Peyer's patch (tissue), 4 donors: ENCODE measurements around the gene HSBP1. TPM values are rescaled to one million over a fixed set of nuclear protein-coding genes. Genes with fewer than 3 reads are reported as not detected.

Experiments
- DNase-seq, 3 donors: peaks; one replicate each; pipeline ENCODE4 v3.0.0-alpha.2; 2017 to 2019
- H3K27ac ChIP-seq, 4 donors: fragments of 200-600 bp; sonication (generic); one replicate each; pipeline ENCODE4 v1.5.1; 2016 to 2019
- H3K27me3 ChIP-seq, 2 donors: fragments of 200-600 bp; sonication (generic); one replicate each; pipeline ENCODE4 v1.5.1; 2019
- H3K36me3 ChIP-seq, 3 donors: fragments of 200-600 bp; sonication (generic); one replicate each; pipeline ENCODE4 v1.5.1; 2016 to 2019
- H3K4me1 ChIP-seq, 4 donors: fragments of 200-600 bp; sonication (generic); one replicate each; pipeline ENCODE4 v1.5.1; 2016 to 2019
- H3K4me3 ChIP-seq, 4 donors: fragments of 200-600 bp; sonication (generic); 1 replicate in 3 of 4; 2 replicates in 1 of 4; pipeline ENCODE4 v1.5.1; 2016 to 2019; ENCODE audit warnings: mild to moderate bottlenecking in 1 of 4
- H3K9me3 ChIP-seq, 4 donors: fragments of 200-600 bp; sonication (generic); one replicate each; pipeline ENCODE4 v1.5.1; 2016 to 2019; ENCODE audit warnings: mild to moderate bottlenecking in 1 of 4
- POLR2A ChIP-seq, 2 donors: fragments of 450-650 bp; IDR thresholded peaks; one replicate each; pipeline ENCODE4 v1.5.1; 2017; ENCODE audit warnings: antibody characterized with exemption in 2 of 2, mild to moderate bottlenecking in 2 of 2, moderate library complexity in 2 of 2
- total RNA-seq, 4 donors: library from RNA; depleted of rRNA; stranded (reverse); fragments of >200 nt; gene quantifications; one replicate each; pipeline ENCODE4 v1.1.0, GENCODE V29; 2016
- TF ChIP-seq, protein P1 (sequence below), 6 experiments: fragments of 450-650 bp in 4 of 6; fragments of 200-600 bp in 2 of 6; sonication (generic) in 1 of 6; IDR thresholded peaks; one replicate each; pipeline ENCODE4 v1.5.1; 2017 to 2019; ENCODE audit warnings: antibody characterized with exemption in 6 of 6, mild to moderate bottlenecking in 3 of 6, moderate library complexity in 1 of 6

The HSBP1 gene
- total RNA-seq, 4 donors from 2014 or later: 12.4 to 19.0 (median 18.1) TPM

DNA sequence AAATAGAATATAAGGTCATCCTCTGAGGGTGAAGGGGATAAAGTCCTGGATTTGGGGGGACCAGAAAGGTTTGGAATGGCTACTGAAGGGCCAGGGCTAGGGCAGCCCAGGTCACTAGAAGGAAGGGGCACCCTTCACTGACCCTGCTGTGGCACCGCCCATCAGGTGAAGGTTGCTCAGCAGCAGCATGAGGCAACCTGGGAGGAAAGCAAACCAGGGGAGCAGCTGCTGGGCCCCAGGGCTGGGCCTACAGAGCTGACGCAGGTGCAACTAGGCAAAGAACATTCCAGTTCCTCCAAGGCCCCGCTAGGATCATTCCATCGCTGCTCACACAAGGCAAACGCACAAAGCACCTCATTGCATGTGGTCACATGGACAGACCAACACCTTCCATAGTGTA is 3.4 kb upstream of the HSBP1 start:
- peak overlapping the region in 1 of 4 donors; percentile 23 for H3K27ac ChIP-seq
- TF ChIP-seq, protein P1, sequence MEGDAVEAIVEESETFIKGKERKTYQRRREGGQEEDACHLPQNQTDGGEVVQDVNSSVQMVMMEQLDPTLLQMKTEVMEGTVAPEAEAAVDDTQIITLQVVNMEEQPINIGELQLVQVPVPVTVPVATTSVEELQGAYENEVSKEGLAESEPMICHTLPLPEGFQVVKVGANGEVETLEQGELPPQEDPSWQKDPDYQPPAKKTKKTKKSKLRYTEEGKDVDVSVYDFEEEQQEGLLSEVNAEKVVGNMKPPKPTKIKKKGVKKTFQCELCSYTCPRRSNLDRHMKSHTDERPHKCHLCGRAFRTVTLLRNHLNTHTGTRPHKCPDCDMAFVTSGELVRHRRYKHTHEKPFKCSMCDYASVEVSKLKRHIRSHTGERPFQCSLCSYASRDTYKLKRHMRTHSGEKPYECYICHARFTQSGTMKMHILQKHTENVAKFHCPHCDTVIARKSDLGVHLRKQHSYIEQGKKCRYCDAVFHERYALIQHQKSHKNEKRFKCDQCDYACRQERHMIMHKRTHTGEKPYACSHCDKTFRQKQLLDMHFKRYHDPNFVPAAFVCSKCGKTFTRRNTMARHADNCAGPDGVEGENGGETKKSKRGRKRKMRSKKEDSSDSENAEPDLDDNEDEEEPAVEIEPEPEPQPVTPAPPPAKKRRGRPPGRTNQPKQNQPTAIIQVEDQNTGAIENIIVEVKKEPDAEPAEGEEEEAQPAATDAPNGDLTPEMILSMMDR (IDR thresholded peaks at IDR 0.05): no peak
- no peak for TF ChIP-seq POLR2A (IDR thresholded peaks at IDR 0.05)
- DNase-seq: no peak

DNA sequence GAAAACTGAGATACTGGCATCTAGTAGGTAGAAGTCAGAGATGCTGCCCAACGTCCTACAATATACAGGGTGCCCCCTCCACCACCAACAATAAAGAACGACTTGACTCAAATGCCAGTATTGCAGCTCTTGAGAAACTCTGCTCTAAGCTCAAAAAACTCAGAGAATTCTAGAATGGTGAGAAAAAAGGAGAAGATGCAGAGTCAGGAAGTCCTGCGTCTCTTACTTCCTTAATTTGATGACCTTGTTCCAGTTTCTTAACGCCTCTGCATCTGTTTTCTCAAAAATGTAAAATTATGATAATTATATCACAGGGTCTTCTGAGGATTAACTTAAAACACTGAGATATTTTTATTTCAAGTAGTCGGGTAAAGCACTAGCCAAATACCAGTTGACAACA is 1.7 kb upstream of the HSBP1 start:
- H3K36me3 ChIP-seq: no peaks in the 10 kb centered on the region
- no peaks in the 10 kb centered on the region for H3K9me3 ChIP-seq
- H3K4me3 ChIP-seq: no peak overlapping the region
- H3K4me1 ChIP-seq: peaks cover 0 to 10% (median 5%) of the 10 kb centered on the region in 4 donors
- peak overlapping the region in 2 of 4 donors; percentile 52 to 90 for H3K27ac ChIP-seq
- no peak for TF ChIP-seq POLR2A (IDR thresholded peaks at IDR 0.05)
- TF ChIP-seq, protein P1 (IDR thresholded peaks at IDR 0.05): no peak
- H3K27me3 ChIP-seq: no peaks in the 10 kb centered on the region
- no peak for DNase-seq

More for the DNA sequence above, 3.4 kb upstream of the HSBP1 start:
- Histone ChIP-seq H3K27me3 (no peaks in the 10 kb centered on the region), H3K9me3 (no peaks in the 10 kb centered on the region), H3K4me3 (no peak overlapping the region), H3K4me1 (peaks cover 0 to 6% (median 5%) of the 10 kb centered on the region in 4 donors), H3K36me3 (no peaks in the 10 kb centered on the region)

DNA sequence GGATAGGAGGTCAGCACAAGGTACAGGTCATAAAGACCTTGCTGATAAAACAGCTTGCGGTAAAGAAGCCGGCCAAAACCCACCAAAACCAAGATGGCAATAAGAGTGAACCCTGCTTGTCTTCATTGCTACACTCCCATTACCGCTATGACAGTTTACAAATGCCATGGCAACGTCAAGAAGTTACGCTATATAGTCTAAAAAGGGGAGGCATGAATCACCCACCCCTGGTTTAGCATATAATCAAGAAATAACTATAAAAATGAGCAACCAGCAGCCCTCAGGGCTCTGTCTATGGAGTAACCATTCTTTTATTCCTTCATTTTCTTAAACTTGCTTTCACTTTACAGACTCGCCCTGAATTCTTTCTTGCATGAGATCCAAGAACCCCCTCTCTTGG is 1.0 kb upstream of the HSBP1 start:
- Histone ChIP-seq H3K4me3 (no peak overlapping the region), H3K36me3 (peaks cover 0 to 4% (median 0%) of the 10 kb centered on the region in 3 donors), H3K4me1 (peaks cover 0 to 10% (median 5%) of the 10 kb centered on the region in 4 donors), H3K9me3 (no peaks in the 10 kb centered on the region), H3K27me3 (no peaks in the 10 kb centered on the region), H3K27ac (peak overlapping the region in 2 of 4 donors; percentile 81 to 90)
- TF ChIP-seq, protein P1 (IDR thresholded peaks at IDR 0.05): no peak
- TF ChIP-seq POLR2A (IDR thresholded peaks at IDR 0.05): no peak
- no peak for DNase-seq

DNA sequence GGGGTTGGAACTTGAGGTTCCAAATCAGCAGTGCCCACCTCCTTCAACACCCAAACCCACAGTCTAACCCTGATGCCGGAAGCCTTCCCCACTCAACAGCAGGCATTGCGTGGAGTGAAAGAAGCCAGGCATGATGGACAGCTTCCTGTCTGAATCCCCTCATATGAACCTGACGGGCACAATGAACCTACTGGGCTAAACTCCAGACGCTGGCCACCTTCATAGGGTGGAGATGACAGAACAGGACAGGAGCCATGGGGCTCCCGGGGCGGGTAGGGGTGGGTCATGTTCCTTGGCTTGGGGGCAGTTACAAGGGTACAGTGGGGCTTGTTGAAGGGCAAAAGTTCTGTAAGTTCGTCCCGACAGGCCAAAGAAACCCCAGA is 460 bp upstream of the HSBP1 start:
- H3K27me3 ChIP-seq: no peaks in the 10 kb centered on the region
- H3K9me3 ChIP-seq: no peaks in the 10 kb centered on the region
- peak overlapping the region; percentile 91 to 95 (median 92) for H3K4me3 ChIP-seq
- TF ChIP-seq POLR2A (IDR thresholded peaks at IDR 0.05): no peak
- TF ChIP-seq, protein P1 (IDR thresholded peaks at IDR 0.05): no peak
- peaks cover 0 to 7% (median 0%) of the 10 kb centered on the region in 3 donors for H3K36me3 ChIP-seq
- H3K4me1 ChIP-seq: peaks cover 0 to 10% (median 5%) of the 10 kb centered on the region in 4 donors
- peak overlapping the region; percentile 81 to 90 (median 86) for H3K27ac ChIP-seq
- no peak for DNase-seq

DNA sequence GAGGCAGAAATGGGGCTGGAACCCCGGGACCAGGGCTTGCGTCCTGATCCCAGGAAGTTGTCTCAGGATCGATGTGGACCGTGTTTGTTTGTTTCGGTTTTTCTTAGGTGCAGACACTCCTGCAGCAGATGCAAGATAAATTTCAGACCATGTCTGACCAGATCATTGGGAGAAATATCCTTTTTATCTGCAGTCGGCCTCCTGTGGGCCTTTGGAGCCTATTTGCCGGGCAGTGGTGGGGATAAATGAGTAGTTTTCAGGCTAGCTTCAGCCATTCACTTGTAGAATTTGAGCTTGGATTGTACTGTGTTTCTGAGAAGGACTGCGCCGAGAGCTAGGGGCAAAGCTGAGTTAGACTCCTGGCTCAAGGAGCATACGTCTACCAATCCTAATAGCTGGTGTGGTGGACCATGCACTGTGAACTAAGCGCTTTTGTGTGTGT is 816 bp downstream of the HSBP1 start:
- DNase-seq: no peak
- Histone ChIP-seq H3K27ac (peak overlapping the region; percentile 81 to 90 (median 86)), H3K36me3 (peaks cover 0 to 16% (median 0%) of the 10 kb centered on the region in 3 donors), H3K9me3 (no peaks in the 10 kb centered on the region), H3K27me3 (no peaks in the 10 kb centered on the region), H3K4me1 (peaks cover 0 to 10% (median 5%) of the 10 kb centered on the region in 4 donors), H3K4me3 (peak overlapping the region; percentile 91 to 95 (median 92))
- no peak for TF ChIP-seq POLR2A (IDR thresholded peaks at IDR 0.05)
- TF ChIP-seq, protein P1 (IDR thresholded peaks at IDR 0.05): no peak
